Kidney epithelial cell (primary cell): Measurements from ENCODE around the gene SEC31B. TPM values are rescaled to one million over a fixed set of nuclear protein-coding genes. Genes with fewer than 3 reads are reported as not detected.

Source experiments
- DNase-seq: peaks from one replicate; pipeline ENCODE4 v3.0.0-alpha.2; 2010; ENCODE audit warnings: low read depth
- H3K27me3 ChIP-seq: 2 replicates; pipeline ENCODE4 v1.6.0; 2011; ENCODE audit warnings: low read length; ENCODE audit not compliant: control insufficient read depth, insufficient read depth
- H3K36me3 ChIP-seq: 2 replicates; pipeline ENCODE4 v1.5.1; 2011; ENCODE audit warnings: low read length; ENCODE audit not compliant: control insufficient read depth, insufficient read depth
- H3K4me3 ChIP-seq: 2 replicates; pipeline ENCODE4 v1.5.1; 2011; ENCODE audit warnings: low read depth, mild to moderate bottlenecking, control low read depth, low read length
- total RNA-seq: library from RNA; depleted of rRNA; stranded (reverse); fragments of >200 nt; gene quantifications from 2 replicates; pipeline ENCODE4 v1.2.3, GENCODE V29; 2015
- TF ChIP-seq, protein P1 (sequence below): IDR thresholded peaks from 2 replicates; pipeline ENCODE4 v1.5.1; 2011; ENCODE audit warnings: mild to moderate bottlenecking, moderate library complexity, low read length, control low read depth, inconsistent platforms; ENCODE audit not compliant: insufficient read depth, poor library complexity, severe bottlenecking

The SEC31B gene
- total RNA-seq, 1 donor from 2014 or later, result 2.6 TPM

DNA sequence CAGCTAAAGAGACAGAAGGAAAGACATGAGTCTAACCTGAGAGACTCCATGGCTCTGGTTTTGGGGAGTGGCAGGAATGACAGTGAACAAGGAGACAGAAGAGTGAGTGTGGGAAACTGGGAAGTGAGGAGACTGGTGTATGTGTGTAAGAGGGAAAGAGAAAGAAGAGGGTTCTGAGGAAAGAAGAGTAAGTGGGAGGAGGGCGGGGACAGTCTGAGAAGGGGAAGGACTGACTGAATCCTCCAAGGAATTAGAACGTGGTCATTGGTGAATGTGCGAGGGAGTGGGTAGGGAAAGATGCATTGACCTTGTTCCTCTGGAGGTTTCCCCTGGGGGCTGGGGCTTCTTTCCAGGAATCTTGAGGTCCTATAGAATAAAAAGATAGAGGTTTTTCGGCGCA is 30.3 kb downstream of the SEC31B start:
- Histone ChIP-seq H3K27me3 (peaks cover under 1% of the 10 kb centered on the region), H3K36me3 (no peaks in the 10 kb centered on the region), H3K4me3 (no peak overlapping the region)
- TF ChIP-seq, protein P1, sequence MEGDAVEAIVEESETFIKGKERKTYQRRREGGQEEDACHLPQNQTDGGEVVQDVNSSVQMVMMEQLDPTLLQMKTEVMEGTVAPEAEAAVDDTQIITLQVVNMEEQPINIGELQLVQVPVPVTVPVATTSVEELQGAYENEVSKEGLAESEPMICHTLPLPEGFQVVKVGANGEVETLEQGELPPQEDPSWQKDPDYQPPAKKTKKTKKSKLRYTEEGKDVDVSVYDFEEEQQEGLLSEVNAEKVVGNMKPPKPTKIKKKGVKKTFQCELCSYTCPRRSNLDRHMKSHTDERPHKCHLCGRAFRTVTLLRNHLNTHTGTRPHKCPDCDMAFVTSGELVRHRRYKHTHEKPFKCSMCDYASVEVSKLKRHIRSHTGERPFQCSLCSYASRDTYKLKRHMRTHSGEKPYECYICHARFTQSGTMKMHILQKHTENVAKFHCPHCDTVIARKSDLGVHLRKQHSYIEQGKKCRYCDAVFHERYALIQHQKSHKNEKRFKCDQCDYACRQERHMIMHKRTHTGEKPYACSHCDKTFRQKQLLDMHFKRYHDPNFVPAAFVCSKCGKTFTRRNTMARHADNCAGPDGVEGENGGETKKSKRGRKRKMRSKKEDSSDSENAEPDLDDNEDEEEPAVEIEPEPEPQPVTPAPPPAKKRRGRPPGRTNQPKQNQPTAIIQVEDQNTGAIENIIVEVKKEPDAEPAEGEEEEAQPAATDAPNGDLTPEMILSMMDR, result no peak
- no peak for DNase-seq

DNA sequence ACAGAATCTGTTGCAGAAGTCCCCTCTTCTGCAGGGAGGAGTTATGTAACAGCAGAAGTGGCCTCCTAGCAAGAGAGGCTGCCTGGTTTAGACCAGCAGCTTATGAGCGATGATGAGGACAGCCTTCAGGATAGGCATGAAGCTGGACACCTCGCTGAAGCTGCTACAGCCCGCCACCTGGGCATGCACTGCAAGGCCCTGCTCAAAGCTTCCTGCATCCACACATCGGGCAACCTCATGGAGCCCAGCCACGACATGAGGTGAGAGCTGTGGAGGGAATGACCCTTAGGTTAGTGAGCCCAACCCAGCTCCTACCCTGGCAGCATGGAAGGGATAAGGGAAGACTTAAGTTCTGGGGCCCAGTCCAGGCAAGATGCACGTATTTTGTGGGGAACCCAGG is 32.1 kb downstream of the SEC31B start:
- Histone ChIP-seq H3K4me3 (no peak overlapping the region), H3K36me3 (no peaks in the 10 kb centered on the region), H3K27me3 (peaks cover 19% of the 10 kb centered on the region)
- DNase-seq, result no peak
- TF ChIP-seq, protein P1, result no peak

DNA sequence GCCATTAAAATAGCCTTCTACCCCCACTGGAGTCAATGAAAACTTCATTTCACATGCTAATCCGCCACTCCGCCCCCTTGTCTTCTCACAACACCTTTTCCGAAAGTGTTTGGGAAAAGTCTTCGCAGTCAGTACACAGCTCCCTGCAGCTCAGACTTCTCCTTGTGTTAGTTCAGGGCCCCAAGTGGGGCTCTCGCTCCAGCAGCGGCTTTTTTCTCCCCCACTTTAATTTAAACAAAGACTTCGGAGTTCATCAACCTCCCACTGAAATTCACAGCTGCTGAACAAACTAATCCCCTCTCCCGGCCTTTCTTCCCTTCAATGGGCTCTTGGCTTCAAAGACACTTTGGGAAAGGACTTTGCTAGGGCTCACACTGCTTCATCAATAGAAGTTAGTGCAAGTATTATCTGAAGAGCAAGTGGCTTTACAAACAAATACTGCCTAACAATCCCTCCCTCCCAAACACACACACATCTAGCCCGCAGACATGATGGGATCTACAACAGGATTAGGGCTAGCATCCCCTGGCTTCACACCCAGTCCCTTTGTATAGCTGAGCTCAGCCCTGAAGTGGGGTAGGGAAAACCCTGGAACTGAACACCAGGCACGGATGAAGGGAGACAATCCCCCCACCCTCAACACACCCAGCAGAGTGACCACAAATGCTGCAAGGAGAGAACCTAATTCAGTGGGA is 33.7 kb downstream of the SEC31B start:
- Histone ChIP-seq H3K27me3 (peaks cover 32% of the 10 kb centered on the region), H3K4me3 (no peak overlapping the region), H3K36me3 (no peaks in the 10 kb centered on the region)
- no peak for DNase-seq
- TF ChIP-seq, protein P1, result no peak

DNA sequence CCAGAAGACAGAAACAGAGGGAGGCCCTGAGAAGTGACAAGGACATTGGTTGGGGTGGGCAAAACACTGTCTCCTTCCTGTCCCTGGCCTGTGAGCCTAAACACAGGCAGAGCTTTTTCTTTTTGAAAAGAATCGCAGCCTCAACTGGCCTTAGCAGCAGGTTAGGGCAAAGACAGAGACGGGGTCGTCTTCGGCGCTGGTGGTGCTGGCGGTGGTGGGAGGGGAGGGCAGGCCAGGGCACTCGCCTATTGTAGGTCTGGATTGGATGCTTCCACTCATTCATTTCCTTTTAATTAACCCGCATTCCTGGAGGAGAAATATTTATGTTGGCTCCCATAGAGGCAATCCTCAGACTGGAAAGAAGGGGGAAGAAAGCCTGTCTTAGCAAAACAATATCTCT is 34.3 kb downstream of the SEC31B start:
- Histone ChIP-seq H3K27me3 (peaks cover 37% of the 10 kb centered on the region), H3K36me3 (no peaks in the 10 kb centered on the region)
- no peak for DNase-seq

DNA sequence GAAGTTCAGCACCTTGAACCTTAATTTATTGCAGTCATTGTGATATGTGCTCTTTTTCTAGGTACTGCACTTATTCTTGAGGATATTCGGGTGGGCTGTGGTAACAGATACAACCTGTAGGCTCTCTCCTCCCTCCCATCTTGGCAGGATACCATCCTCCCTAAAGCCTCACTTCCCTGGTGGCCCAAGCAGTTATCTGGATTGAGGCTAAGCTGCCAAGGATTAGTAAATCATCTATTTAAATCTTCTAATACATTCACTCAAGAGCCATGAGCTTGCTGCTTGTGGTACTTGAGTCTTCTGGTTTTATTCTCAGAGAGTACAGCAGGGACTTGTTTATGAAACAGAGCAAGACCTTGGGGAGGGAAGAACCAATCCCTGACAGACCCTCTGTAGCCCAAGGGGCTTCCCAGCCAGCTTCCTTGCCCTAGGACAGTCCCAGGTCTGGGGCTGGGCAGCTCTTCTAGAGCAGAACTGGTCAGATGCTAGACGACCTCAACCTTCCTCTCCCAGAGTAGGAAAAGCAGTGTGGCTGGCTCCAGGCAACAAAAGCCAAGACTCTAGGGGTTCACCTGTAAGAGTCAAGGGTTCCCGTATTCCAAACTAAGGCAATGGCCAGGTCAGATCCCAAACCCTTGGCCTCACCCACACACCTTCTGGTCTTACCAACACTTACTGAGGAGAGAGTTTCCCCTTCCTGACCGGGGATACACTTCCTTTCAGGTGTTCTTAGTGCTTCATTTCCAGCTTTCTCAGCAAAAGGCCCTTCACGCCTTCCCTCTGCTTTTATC is 35.6 kb downstream of the SEC31B start:
- Histone ChIP-seq H3K27me3 (peaks cover 48% of the 10 kb centered on the region), H3K4me3 (no peak overlapping the region), H3K36me3 (no peaks in the 10 kb centered on the region)
- TF ChIP-seq, protein P1, result no peak
- DNase-seq, result no peak

More for the DNA sequence above, 34.3 kb downstream of the SEC31B start:
- TF ChIP-seq, protein P1, result no peak
- H3K4me3 ChIP-seq, result no peak overlapping the region
